HepG2 (cell line): ENCODE data around the gene LILRB3. TPM values are rescaled to one million over a fixed set of nuclear protein-coding genes. Genes with fewer than 3 reads are reported as not detected.

Experiments
- GMEB1 ChIP-seq: sonication (generic); formaldehyde crosslinking; IDR thresholded peaks from 2 replicates; pipeline ENCODE4 v1.5.1; 2020; ENCODE audit warnings: missing genetic modification reagents, mild to moderate bottlenecking, borderline replicate concordance
- MAZ ChIP-seq, 2 experiments: sonication (generic) in 1 of 2; formaldehyde crosslinking in 1 of 2; IDR thresholded peaks; 2 replicates each; pipeline versions ENCODE4 v1.5.0 to v1.6.1; 2012 to 2020; ENCODE audit warnings: low read depth in 2 of 2, mild to moderate bottlenecking in 2 of 2, borderline replicate concordance in 1 of 2, improper control_type of control experiment in 1 of 2, low read length in 1 of 2, missing genetic modification reagents in 1 of 2, moderate library complexity in 1 of 2
- SP1 ChIP-seq, 2 experiments: fragments of 450-650 bp in 1 of 2; sonication (generic) in 1 of 2; formaldehyde crosslinking in 1 of 2; IDR thresholded peaks; 2 replicates each; pipeline versions ENCODE4 v1.4.0 to v1.6.1; 2016 to 2020; ENCODE audit warnings: missing genetic modification reagents in 1 of 2
- TSC22D2 ChIP-seq: sonication (generic); formaldehyde crosslinking; IDR thresholded peaks from 2 replicates; pipeline ENCODE4 v1.5.1; 2020; ENCODE audit warnings: missing genetic modification reagents, mild to moderate bottlenecking, borderline replicate concordance
- ZFX ChIP-seq: sonication (generic); formaldehyde crosslinking; IDR thresholded peaks from 2 replicates; pipeline ENCODE4 v1.4.0; 2020; ENCODE audit warnings: mild to moderate bottlenecking, low read depth, missing genetic modification reagents, moderate library complexity
- ZFY ChIP-seq: sonication (generic); formaldehyde crosslinking; IDR thresholded peaks from 2 replicates; pipeline ENCODE4 v1.4.0; 2020; ENCODE audit warnings: missing genetic modification reagents
- ZNF331 ChIP-seq: sonication (generic); formaldehyde crosslinking; IDR thresholded peaks from 2 replicates; pipeline ENCODE4 v1.4.0; 2020; ENCODE audit warnings: missing genetic modification reagents
- ZNF891 ChIP-seq: sonication (generic); formaldehyde crosslinking; IDR thresholded peaks from 2 replicates; pipeline ENCODE4 v1.5.0; 2020; ENCODE audit warnings: mild to moderate bottlenecking, missing genetic modification reagents
- ZSCAN20 ChIP-seq: sonication (generic); formaldehyde crosslinking; IDR thresholded peaks from 2 replicates; pipeline ENCODE4 v1.4.0; 2020; ENCODE audit warnings: missing genetic modification reagents, mild to moderate bottlenecking, borderline replicate concordance
- polyA plus RNA-seq, 8 experiments: library from polyadenylated mRNA; depleted of rRNA in 3 of 8; stranded (reverse) in 7 of 8; unstranded in 1 of 8; fragments of >200 nt; fragmentation: Illumina TruSeq in 4 of 8; extraction: Trizol in 4 of 8; gene quantifications; 2 replicates each; pipeline versions ENCODE4 v1.2.1 to v1.2.3, GENCODE V29; 2011 to 2016; ENCODE audit warnings: low read depth in 4 of 8, missing spikeins in 1 of 8, mixed read lengths in 1 of 8; ENCODE audit not compliant: insufficient read depth in 1 of 8
- total RNA-seq, 5 experiments: library from RNA; depleted of rRNA; stranded (reverse); fragments of >200 nt; fragmentation: Illumina TruSeq; extraction: Trizol; gene quantifications; 2 replicates each; pipeline ENCODE4 v1.2.3, GENCODE V29; 2016; ENCODE audit warnings: low read depth in 1 of 5
- TF ChIP-seq, protein P1 (sequence below): sonication (generic); formaldehyde crosslinking; IDR thresholded peaks from 2 replicates; pipeline ENCODE4 v1.5.0; 2020; ENCODE audit warnings: mild to moderate bottlenecking, missing genetic modification reagents, borderline replicate concordance
- TF ChIP-seq, protein P2 (sequence below): IDR thresholded peaks from 2 replicates; pipeline ENCODE4 v1.6.1; 2012; ENCODE audit warnings: low read length, improper control_type of control experiment
- TF ChIP-seq, protein P3 (sequence below): sonication (generic); formaldehyde crosslinking; IDR thresholded peaks from 2 replicates; pipeline ENCODE4; 2020; ENCODE audit warnings: missing genetic modification reagents, mild to moderate bottlenecking, borderline replicate concordance

LILRB3 gene
- total and polyA plus RNA-seq, 2 of the 13 experiments (the other 11 are each of a cell fraction or from before 2014, with no cell fraction given) = 0.22 TPM; not detected in 1

- TF ChIP-seq, protein P1, sequence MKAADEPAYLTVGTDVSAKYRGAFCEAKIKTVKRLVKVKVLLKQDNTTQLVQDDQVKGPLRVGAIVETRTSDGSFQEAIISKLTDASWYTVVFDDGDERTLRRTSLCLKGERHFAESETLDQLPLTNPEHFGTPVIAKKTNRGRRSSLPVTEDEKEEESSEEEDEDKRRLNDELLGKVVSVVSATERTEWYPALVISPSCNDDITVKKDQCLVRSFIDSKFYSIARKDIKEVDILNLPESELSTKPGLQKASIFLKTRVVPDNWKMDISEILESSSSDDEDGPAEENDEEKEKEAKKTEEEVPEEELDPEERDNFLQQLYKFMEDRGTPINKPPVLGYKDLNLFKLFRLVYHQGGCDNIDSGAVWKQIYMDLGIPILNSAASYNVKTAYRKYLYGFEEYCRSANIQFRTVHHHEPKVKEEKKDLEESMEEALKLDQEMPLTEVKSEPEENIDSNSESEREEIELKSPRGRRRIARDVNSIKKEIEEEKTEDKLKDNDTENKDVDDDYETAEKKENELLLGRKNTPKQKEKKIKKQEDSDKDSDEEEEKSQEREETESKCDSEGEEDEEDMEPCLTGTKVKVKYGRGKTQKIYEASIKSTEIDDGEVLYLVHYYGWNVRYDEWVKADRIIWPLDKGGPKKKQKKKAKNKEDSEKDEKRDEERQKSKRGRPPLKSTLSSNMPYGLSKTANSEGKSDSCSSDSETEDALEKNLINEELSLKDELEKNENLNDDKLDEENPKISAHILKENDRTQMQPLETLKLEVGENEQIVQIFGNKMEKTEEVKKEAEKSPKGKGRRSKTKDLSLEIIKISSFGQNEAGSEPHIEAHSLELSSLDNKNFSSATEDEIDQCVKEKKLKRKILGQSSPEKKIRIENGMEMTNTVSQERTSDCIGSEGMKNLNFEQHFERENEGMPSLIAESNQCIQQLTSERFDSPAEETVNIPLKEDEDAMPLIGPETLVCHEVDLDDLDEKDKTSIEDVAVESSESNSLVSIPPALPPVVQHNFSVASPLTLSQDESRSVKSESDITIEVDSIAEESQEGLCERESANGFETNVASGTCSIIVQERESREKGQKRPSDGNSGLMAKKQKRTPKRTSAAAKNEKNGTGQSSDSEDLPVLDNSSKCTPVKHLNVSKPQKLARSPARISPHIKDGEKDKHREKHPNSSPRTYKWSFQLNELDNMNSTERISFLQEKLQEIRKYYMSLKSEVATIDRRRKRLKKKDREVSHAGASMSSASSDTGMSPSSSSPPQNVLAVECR (CRISPR knock-in tag) = peak; percentile 84
- TF ChIP-seq, protein P2, sequence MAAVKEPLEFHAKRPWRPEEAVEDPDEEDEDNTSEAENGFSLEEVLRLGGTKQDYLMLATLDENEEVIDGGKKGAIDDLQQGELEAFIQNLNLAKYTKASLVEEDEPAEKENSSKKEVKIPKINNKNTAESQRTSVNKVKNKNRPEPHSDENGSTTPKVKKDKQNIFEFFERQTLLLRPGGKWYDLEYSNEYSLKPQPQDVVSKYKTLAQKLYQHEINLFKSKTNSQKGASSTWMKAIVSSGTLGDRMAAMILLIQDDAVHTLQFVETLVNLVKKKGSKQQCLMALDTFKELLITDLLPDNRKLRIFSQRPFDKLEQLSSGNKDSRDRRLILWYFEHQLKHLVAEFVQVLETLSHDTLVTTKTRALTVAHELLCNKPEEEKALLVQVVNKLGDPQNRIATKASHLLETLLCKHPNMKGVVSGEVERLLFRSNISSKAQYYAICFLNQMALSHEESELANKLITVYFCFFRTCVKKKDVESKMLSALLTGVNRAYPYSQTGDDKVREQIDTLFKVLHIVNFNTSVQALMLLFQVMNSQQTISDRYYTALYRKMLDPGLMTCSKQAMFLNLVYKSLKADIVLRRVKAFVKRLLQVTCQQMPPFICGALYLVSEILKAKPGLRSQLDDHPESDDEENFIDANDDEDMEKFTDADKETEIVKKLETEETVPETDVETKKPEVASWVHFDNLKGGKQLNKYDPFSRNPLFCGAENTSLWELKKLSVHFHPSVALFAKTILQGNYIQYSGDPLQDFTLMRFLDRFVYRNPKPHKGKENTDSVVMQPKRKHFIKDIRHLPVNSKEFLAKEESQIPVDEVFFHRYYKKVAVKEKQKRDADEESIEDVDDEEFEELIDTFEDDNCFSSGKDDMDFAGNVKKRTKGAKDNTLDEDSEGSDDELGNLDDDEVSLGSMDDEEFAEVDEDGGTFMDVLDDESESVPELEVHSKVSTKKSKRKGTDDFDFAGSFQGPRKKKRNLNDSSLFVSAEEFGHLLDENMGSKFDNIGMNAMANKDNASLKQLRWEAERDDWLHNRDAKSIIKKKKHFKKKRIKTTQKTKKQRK = no peak
- TF ChIP-seq ZNF331 (CRISPR knock-in tag) = peak; percentile 65
- peak; percentile 13; the same call in 1 of the 2 replicates for TF ChIP-seq MAZ (IDR thresholded peaks at IDR 0.05; ENCODE audit: borderline replicate concordance, low read depth, low read length)
- no peak; the same call in 1 of the 2 replicates for TF ChIP-seq MAZ (CRISPR knock-in tag; IDR thresholded peaks at IDR 0.05; ENCODE audit: low read depth)
- no peak for TF ChIP-seq GMEB1 (CRISPR knock-in tag)
- 0 out of 2 replicates have a peak, but pooled peaks have one; percentile 49 for TF ChIP-seq SP1 (IDR thresholded peaks at IDR 0.05)
- peak; percentile 47 for TF ChIP-seq SP1 (CRISPR knock-in tag; IDR thresholded peaks at IDR 0.05)
- 0 out of 2 replicates have a peak, but pooled peaks have one; percentile 9 for TF ChIP-seq TSC22D2
- 0 out of 2 replicates have a peak, but pooled peaks have one; percentile 31 for TF ChIP-seq ZSCAN20 (CRISPR knock-in tag)
- peak; percentile 84 for TF ChIP-seq ZFX (CRISPR knock-in tag)
- peak; percentile 37; the same call in 1 of the 2 replicates for TF ChIP-seq ZNF891
- TF ChIP-seq, protein P3, sequence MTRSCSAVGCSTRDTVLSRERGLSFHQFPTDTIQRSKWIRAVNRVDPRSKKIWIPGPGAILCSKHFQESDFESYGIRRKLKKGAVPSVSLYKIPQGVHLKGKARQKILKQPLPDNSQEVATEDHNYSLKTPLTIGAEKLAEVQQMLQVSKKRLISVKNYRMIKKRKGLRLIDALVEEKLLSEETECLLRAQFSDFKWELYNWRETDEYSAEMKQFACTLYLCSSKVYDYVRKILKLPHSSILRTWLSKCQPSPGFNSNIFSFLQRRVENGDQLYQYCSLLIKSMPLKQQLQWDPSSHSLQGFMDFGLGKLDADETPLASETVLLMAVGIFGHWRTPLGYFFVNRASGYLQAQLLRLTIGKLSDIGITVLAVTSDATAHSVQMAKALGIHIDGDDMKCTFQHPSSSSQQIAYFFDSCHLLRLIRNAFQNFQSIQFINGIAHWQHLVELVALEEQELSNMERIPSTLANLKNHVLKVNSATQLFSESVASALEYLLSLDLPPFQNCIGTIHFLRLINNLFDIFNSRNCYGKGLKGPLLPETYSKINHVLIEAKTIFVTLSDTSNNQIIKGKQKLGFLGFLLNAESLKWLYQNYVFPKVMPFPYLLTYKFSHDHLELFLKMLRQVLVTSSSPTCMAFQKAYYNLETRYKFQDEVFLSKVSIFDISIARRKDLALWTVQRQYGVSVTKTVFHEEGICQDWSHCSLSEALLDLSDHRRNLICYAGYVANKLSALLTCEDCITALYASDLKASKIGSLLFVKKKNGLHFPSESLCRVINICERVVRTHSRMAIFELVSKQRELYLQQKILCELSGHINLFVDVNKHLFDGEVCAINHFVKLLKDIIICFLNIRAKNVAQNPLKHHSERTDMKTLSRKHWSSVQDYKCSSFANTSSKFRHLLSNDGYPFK = peak; percentile 94; the same call in 1 of the 2 replicates
- peak; percentile 87 for TF ChIP-seq ZFY (CRISPR knock-in tag)
Measured at GRCh38 chr19:54191011-54191810, 31.6 kb downstream of the LILRB3 start, which contains the start of gene TSEN34 (continued).
